GM21423 (cell line): ENCODE measurements around the gene CYP4F3.
"Not testable (repeated sequence)": the region's sequence is repeated elsewhere in the genome, so short reads cannot be mapped to it uniquely, and the experiment has no call there.

Source experiments
- ATAC-seq: cut with Tn5 transposase; IDR thresholded peaks from one replicate; pipeline ENCODE4 v1.9.1; 2021; ENCODE audit warnings: mild to moderate bottlenecking, moderate library complexity; ENCODE audit not compliant: unreplicated experiment

Gene CYP4F3

GRCh38 chr19:15666186-15666585 is 25.5 kb downstream of the CYP4F3 start:
- no peak for ATAC-seq

- ATAC-seq, result no peak
These were observed 26.2 kb downstream of the CYP4F3 start for GRCh38 chr19:15666883-15667282.

- ATAC-seq, result no peak
These were observed 28.7 kb downstream of the CYP4F3 start for GRCh38 chr19:15669440-15669839.

- ATAC-seq, result no peak
These were observed 29.2 kb downstream of the CYP4F3 start for GRCh38 chr19:15669891-15670290.

GRCh38 chr19:15671237-15671821 is 30.6 kb downstream of the CYP4F3 start:
- no peak for ATAC-seq

GRCh38 chr19:15671891-15672579 is 31.3 kb downstream of the CYP4F3 start:
- ATAC-seq, result no peak

- no peak for ATAC-seq
These were observed 32.0 kb downstream of the CYP4F3 start, which contains the start of gene CYP4F12 for GRCh38 chr19:15672580-15673175. Gene CYP4F12, plus strand, starts transcription at chr19:15673087. Its CDS starts 443 bp downstream, at chr19:15673530.

GRCh38 chr19:15673176-15673654 is 32.5 kb downstream of the CYP4F3 start:
- no peak for ATAC-seq

GRCh38 chr19:15675560-15675959 is 34.9 kb downstream of the CYP4F3 start:
- no peak for ATAC-seq

GRCh38 chr19:15679089-15679488 is 38.4 kb downstream of the CYP4F3 start:
- ATAC-seq, result no peak

GRCh38 chr19:15679865-15680264 is 39.2 kb downstream of the CYP4F3 start:
- ATAC-seq, result not testable (repeated sequence)

GRCh38 chr19:15680478-15681322 is 40.0 kb downstream of the CYP4F3 start:
- ATAC-seq, result no peak

GRCh38 chr19:15683411-15683810 is 42.7 kb downstream of the CYP4F3 start:
- no peak for ATAC-seq

- no peak for ATAC-seq
These were observed 44.1 kb downstream of the CYP4F3 start for GRCh38 chr19:15684828-15685227.

- no peak for ATAC-seq
These were observed 56.0 kb downstream of the CYP4F3 start for GRCh38 chr19:15696654-15697194.

- ATAC-seq, result no peak
These were observed 61.2 kb downstream of the CYP4F3 start for GRCh38 chr19:15701757-15702533.

- no peak for ATAC-seq
These were observed 61.8 kb downstream of the CYP4F3 start for GRCh38 chr19:15702534-15702930.
